ENCODE results near the gene RRAGA. TPM values are rescaled to one million over a fixed set of nuclear protein-coding genes. Genes with fewer than 3 reads are reported as not detected.
"Not testable (repeated sequence)": the region's sequence is repeated elsewhere in the genome, so short reads cannot be mapped to it uniquely, and the experiment has no call there.

Gene RRAGA
- total RNA-seq, 1 donor from 2014 or later: 73.2 TPM

DNA sequence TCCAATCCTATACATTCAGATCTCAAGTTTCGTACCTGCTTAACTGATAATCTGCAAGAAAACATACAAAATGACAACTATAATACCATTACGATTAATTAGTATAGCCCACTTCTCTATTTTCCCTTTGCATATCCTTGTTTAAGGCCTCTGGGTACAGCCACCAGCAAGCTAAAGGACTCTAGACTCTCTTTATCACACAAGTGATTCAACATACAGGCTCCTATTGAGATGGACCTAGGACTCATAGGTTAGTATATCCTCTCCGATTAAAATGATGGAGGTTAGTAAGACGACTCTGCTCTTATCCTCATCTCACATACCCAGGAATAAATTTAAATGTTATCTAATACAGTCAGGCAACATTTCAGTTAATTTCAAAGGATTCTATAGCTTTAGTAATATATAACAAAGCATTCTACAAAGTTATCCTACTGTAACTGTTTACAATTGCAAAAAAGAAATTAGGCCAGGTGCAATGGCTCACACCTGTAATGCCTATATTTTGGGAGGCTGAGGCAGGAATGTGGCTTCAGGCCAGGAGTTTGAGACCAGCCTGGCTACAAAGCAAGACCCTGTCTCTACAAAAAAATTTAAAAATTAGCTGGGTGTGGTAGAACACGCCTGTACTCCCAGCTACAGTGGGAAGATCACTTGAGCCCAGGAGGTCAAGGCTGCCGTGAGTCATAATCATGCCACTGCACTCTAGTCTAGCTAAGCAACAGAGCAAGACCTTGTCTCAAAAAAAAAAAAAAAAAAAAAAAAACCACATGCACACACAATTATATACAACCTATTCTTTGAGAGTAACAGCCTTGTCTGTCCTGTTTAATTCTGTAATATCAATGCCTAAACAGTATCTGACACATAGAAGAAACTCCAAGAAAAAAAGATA lies 38.1 kb downstream of the RRAGA start:
- H3K27me3 Mint-ChIP-seq: no peaks in the 10 kb centered on the region
- H3K9me3 Mint-ChIP-seq: no peaks in the 10 kb centered on the region
- peaks cover 10% of the 10 kb centered on the region for H3K36me3 Mint-ChIP-seq
- TF ChIP-seq, protein P1, sequence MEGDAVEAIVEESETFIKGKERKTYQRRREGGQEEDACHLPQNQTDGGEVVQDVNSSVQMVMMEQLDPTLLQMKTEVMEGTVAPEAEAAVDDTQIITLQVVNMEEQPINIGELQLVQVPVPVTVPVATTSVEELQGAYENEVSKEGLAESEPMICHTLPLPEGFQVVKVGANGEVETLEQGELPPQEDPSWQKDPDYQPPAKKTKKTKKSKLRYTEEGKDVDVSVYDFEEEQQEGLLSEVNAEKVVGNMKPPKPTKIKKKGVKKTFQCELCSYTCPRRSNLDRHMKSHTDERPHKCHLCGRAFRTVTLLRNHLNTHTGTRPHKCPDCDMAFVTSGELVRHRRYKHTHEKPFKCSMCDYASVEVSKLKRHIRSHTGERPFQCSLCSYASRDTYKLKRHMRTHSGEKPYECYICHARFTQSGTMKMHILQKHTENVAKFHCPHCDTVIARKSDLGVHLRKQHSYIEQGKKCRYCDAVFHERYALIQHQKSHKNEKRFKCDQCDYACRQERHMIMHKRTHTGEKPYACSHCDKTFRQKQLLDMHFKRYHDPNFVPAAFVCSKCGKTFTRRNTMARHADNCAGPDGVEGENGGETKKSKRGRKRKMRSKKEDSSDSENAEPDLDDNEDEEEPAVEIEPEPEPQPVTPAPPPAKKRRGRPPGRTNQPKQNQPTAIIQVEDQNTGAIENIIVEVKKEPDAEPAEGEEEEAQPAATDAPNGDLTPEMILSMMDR (conservative IDR thresholded peaks at IDR 0.05): no peak
- peak overlapping the region; percentile 29 for H3K27ac Mint-ChIP-seq
- no peaks in the 10 kb centered on the region for H3K4me1 Mint-ChIP-seq (ENCODE audit: unreplicated experiment)
- no peak for DNase-seq (ENCODE audit: extremely low spot score, unreplicated experiment)
- H3K4me3 Mint-ChIP-seq: no peak overlapping the region

DNA sequence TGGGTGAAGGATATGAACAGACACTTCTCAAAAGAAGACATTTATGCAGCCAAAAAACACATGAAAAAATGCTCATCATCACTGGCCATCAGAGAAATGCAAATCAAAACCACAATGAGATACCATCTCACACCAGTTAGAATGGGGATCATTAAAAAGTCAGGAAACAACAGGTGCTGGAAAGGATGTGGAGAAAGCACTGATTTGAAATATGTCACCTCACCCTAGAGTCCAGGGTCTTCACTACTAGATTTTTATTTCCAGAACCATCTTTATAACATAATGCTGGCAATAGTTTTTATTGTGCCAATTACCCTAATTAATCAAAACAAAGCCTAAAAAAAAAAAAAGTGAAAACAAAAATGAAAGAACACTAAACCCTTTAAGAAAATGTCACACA lies 48.2 kb downstream of the RRAGA start:
- Mint-ChIP-seq H3K36me3 (peaks cover 13% of the 10 kb centered on the region), H3K4me1 (ENCODE audit: unreplicated experiment) (peaks cover 10% of the 10 kb centered on the region)
- H3K27me3 Mint-ChIP-seq; H3K9me3 Mint-ChIP-seq; H3K4me3 Mint-ChIP-seq; DNase-seq (ENCODE audit: extremely low spot score, unreplicated experiment); H3K27ac Mint-ChIP-seq: not testable (repeated sequence)

Other genes with a start within 250 kb of the RRAGA start
- 0.48 TPM in 1 of 2 replicates, not detected in the other for gene SAXO1, start 16.2 kb upstream of the RRAGA start, total RNA-seq (ENCODE audit: low replicate concordance)
- gene HAUS6, start 53.5 kb downstream of the RRAGA start, total RNA-seq (ENCODE audit: low replicate concordance): 13.9 and 20.7 TPM in 2 replicates
- gene PLIN2, start 78.1 kb downstream of the RRAGA start, total RNA-seq (ENCODE audit: low replicate concordance): 79.1 and 95.1 TPM in 2 replicates
- 36.6 and 54.1 TPM in 2 replicates for gene DENND4C, start 181.3 kb downstream of the RRAGA start, total RNA-seq (ENCODE audit: low replicate concordance)

Data from type B pancreatic cell (in vitro differentiated cells).